Stimulated activated CD8-positive, alpha-beta memory T cell treated with anti-CD3 and anti-CD28 coated beads, Interleukin-7, amount 100 ng/mL, for 4 hours (primary cell): ENCODE results near the gene IFIT3.
"Not testable (repeated sequence)": the region's sequence is repeated elsewhere in the genome, so short reads cannot be mapped to it uniquely, and the experiment has no call there.

Experiments used
- DNase-seq, 2 donors: peaks; one replicate each; pipeline ENCODE4 v3.0.0-alpha.2; 2020; ENCODE audit warnings: low read depth in 2 of 2

IFIT3 gene

GRCh38 chr10:89335226-89335625 is 7.4 kb downstream of the IFIT3 start:
- no peak for DNase-seq

GRCh38 chr10:89336241-89336640 is 8.4 kb downstream of the IFIT3 start:
- DNase-seq, result no peak

GRCh38 chr10:89337484-89337883 is 9.7 kb downstream of the IFIT3 start:
- DNase-seq, result no peak

- no peak for DNase-seq
Measured at GRCh38 chr10:89338713-89339112, 10.9 kb downstream of the IFIT3 start.

GRCh38 chr10:89339875-89340274 is 12.1 kb downstream of the IFIT3 start:
- no peak for DNase-seq

- no peak for DNase-seq
Measured at GRCh38 chr10:89341649-89342048, 13.9 kb downstream of the IFIT3 start.

- no peak for DNase-seq
Measured at GRCh38 chr10:89342206-89342958, 14.6 kb downstream of the IFIT3 start.

- DNase-seq, result no peak
Measured at GRCh38 chr10:89343089-89343767, 15.4 kb downstream of the IFIT3 start.

GRCh38 chr10:89344156-89344555 is 16.4 kb downstream of the IFIT3 start:
- no peak for DNase-seq

GRCh38 chr10:89345367-89346000 is 17.7 kb downstream of the IFIT3 start:
- DNase-seq, result no peak

- DNase-seq, result no peak
Measured at GRCh38 chr10:89346405-89347254, 18.8 kb downstream of the IFIT3 start.

GRCh38 chr10:89347701-89348457 is 20.1 kb downstream of the IFIT3 start:
- DNase-seq, result no peak

GRCh38 chr10:89348481-89348880 is 20.7 kb downstream of the IFIT3 start:
- DNase-seq, result no peak

GRCh38 chr10:89348975-89349374 is 21.2 kb downstream of the IFIT3 start:
- DNase-seq, result no peak

- not testable (repeated sequence) for DNase-seq
Measured at GRCh38 chr10:89350631-89351315, 23.0 kb downstream of the IFIT3 start.

GRCh38 chr10:89351412-89351779 is 23.6 kb downstream of the IFIT3 start:
- no peak for DNase-seq

- no peak for DNase-seq
Measured at GRCh38 chr10:89351780-89352597, 24.2 kb downstream of the IFIT3 start.

- DNase-seq, result no peak
Measured at GRCh38 chr10:89352802-89353201, 25.0 kb downstream of the IFIT3 start.

- DNase-seq, result no peak
Measured at GRCh38 chr10:89355394-89355931, 27.7 kb downstream of the IFIT3 start.

GRCh38 chr10:89357096-89357495 is 29.3 kb downstream of the IFIT3 start:
- no peak for DNase-seq
